Mesenchymal stem cell (in vitro differentiated cells and primary cell): Measurements from ENCODE around the gene NUDT10. TPM values are rescaled to one million over a fixed set of nuclear protein-coding genes. Genes with fewer than 3 reads are reported as not detected.
A peak's percentile ranks its signal among the peaks of the same experiment; 100 is the strongest.

ENCODE experiments used
- DNase-seq: peaks from one replicate; pipeline ENCODE4 v3.0.0-alpha.2; 2013
- H2AFZ ChIP-seq: one replicate; pipeline ENCODE4 v1.6.1; 2013; ENCODE audit warnings: low read depth, mild to moderate bottlenecking, control low read depth, inconsistent platforms, low read length, moderate library complexity
- H2AK5ac ChIP-seq: 2 replicates; pipeline ENCODE4 v1.6.1; 2013; ENCODE audit warnings: low read length, moderate library complexity, mild to moderate bottlenecking, inconsistent platforms; ENCODE audit not compliant: severe bottlenecking
- H2BK120ac ChIP-seq: one replicate; pipeline ENCODE4 v1.6.1; 2013; ENCODE audit warnings: low read depth, mild to moderate bottlenecking, inconsistent platforms, low read length, moderate library complexity
- H2BK12ac ChIP-seq, 2 experiments: one replicate each; pipeline ENCODE4 v1.6.1; 2013; ENCODE audit warnings: inconsistent platforms in 2 of 2, low read length in 2 of 2, mild to moderate bottlenecking in 2 of 2, moderate library complexity in 2 of 2, control low read depth in 1 of 2
- H2BK15ac ChIP-seq: one replicate; pipeline ENCODE4 v1.6.1; 2013; ENCODE audit warnings: mild to moderate bottlenecking, low read depth, inconsistent platforms; ENCODE audit not compliant: poor library complexity, severe bottlenecking
- H2BK5ac ChIP-seq: 2 replicates; pipeline ENCODE4 v1.6.1; 2013; ENCODE audit warnings: low read depth, mild to moderate bottlenecking, low read length, control low read depth, inconsistent platforms; ENCODE audit not compliant: poor library complexity, severe bottlenecking
- H3K14ac ChIP-seq, 2 experiments: one replicate each; pipeline ENCODE4 v1.6.1; 2013; ENCODE audit warnings: inconsistent platforms in 2 of 2, low read length in 2 of 2, control low read depth in 1 of 2, mild to moderate bottlenecking in 1 of 2, moderate library complexity in 1 of 2
- H3K18ac ChIP-seq, 2 experiments: one replicate each; pipeline ENCODE4 v1.6.1; 2013; ENCODE audit warnings: inconsistent platforms in 2 of 2, low read length in 2 of 2, control low read depth in 1 of 2, low read depth in 1 of 2, mild to moderate bottlenecking in 1 of 2
- H3K23ac ChIP-seq, 2 experiments: one replicate each; pipeline ENCODE4 v1.6.1; 2013; ENCODE audit warnings: inconsistent platforms in 2 of 2, low read length in 2 of 2, mild to moderate bottlenecking in 2 of 2, moderate library complexity in 2 of 2, control low read depth in 1 of 2
- H3K27ac ChIP-seq: 2 replicates; pipeline ENCODE4 v1.5.1; 2013; ENCODE audit warnings: mild to moderate bottlenecking, moderate library complexity, low read length, control low read depth, inconsistent platforms; ENCODE audit not compliant: poor library complexity, severe bottlenecking
- H3K27me3 ChIP-seq, 2 experiments: 2 replicates each; pipeline versions ENCODE4 v1.6.1 to v1.7.0; 2013; ENCODE audit warnings: low read length in 2 of 2, mild to moderate bottlenecking in 2 of 2, moderate library complexity in 2 of 2, control low read depth in 1 of 2, inconsistent platforms in 1 of 2; ENCODE audit not compliant: control insufficient read depth in 1 of 2, insufficient read depth in 1 of 2
- H3K36me3 ChIP-seq, 2 experiments: 2 replicates each; pipeline versions ENCODE4 v1.6.1 to v1.7.0; 2013; ENCODE audit warnings: low read length in 2 of 2, control low read depth in 1 of 2, inconsistent platforms in 1 of 2, low read depth in 1 of 2, mild to moderate bottlenecking in 1 of 2; ENCODE audit not compliant: insufficient read depth in 2 of 2, control insufficient read depth in 1 of 2
- H3K4ac ChIP-seq, 2 experiments: one replicate each; pipeline ENCODE4 v1.6.1; 2013; ENCODE audit warnings: inconsistent platforms in 2 of 2, low read length in 2 of 2, mild to moderate bottlenecking in 2 of 2, moderate library complexity in 2 of 2, control low read depth in 1 of 2, low read depth in 1 of 2
- H3K4me1 ChIP-seq: 2 replicates; pipeline ENCODE4 v1.6.1; 2013; ENCODE audit warnings: low read depth, low read length, control low read depth; ENCODE audit not compliant: control insufficient read depth, insufficient read depth
- H3K4me2 ChIP-seq: 2 replicates; pipeline ENCODE4 v1.6.1; 2013; ENCODE audit warnings: low read length, mild to moderate bottlenecking, inconsistent platforms; ENCODE audit not compliant: poor library complexity, severe bottlenecking
- H3K4me3 ChIP-seq, 2 experiments: 2 replicates each; pipeline versions ENCODE4 v1.5.1 to v1.7.0; 2013; ENCODE audit warnings: low read length in 2 of 2, mild to moderate bottlenecking in 2 of 2, control low read depth in 1 of 2, low read depth in 1 of 2; ENCODE audit not compliant: insufficient read depth in 1 of 2
- H3K79me1 ChIP-seq: replicated peaks from 2 replicates; pipeline ENCODE4 v1.6.1; 2013; ENCODE audit warnings: mild to moderate bottlenecking, control low read depth, low read length, inconsistent platforms; ENCODE audit not compliant: poor library complexity, severe bottlenecking
- H3K9ac ChIP-seq: 2 replicates; pipeline ENCODE4 v1.7.0; 2013; ENCODE audit warnings: mild to moderate bottlenecking, low read length, moderate library complexity
- H3K9me3 ChIP-seq: 2 replicates; pipeline ENCODE4 v1.7.0; 2013; ENCODE audit warnings: mild to moderate bottlenecking, low read length; ENCODE audit not compliant: control insufficient read depth
- H4K8ac ChIP-seq: one replicate; pipeline ENCODE4 v1.6.1; 2013; ENCODE audit warnings: inconsistent platforms, mild to moderate bottlenecking, low read length, moderate library complexity
- H4K91ac ChIP-seq: one replicate; pipeline ENCODE4 v1.6.1; 2013; ENCODE audit warnings: mild to moderate bottlenecking, low read length, inconsistent platforms
- WGBS: methylation state at CpG from one replicate; pipeline ENCODE4 v1.1.7; 2013; ENCODE audit warnings: mixed read lengths; 5-methylcytosine and 5-hydroxymethylcytosine counted together
- polyA plus RNA-seq, 2 experiments: library from polyadenylated mRNA; stranded (reverse); fragments of 200-250 nt; gene quantifications; one replicate each; pipeline ENCODE4 v1.2.3, GENCODE V29; 2013

NUDT10 gene
- polyA plus RNA-seq (2013, experiment 1 of 2): 0.15 TPM
- 0.16 TPM for polyA plus RNA-seq (2013, experiment 2 of 2)

DNA sequence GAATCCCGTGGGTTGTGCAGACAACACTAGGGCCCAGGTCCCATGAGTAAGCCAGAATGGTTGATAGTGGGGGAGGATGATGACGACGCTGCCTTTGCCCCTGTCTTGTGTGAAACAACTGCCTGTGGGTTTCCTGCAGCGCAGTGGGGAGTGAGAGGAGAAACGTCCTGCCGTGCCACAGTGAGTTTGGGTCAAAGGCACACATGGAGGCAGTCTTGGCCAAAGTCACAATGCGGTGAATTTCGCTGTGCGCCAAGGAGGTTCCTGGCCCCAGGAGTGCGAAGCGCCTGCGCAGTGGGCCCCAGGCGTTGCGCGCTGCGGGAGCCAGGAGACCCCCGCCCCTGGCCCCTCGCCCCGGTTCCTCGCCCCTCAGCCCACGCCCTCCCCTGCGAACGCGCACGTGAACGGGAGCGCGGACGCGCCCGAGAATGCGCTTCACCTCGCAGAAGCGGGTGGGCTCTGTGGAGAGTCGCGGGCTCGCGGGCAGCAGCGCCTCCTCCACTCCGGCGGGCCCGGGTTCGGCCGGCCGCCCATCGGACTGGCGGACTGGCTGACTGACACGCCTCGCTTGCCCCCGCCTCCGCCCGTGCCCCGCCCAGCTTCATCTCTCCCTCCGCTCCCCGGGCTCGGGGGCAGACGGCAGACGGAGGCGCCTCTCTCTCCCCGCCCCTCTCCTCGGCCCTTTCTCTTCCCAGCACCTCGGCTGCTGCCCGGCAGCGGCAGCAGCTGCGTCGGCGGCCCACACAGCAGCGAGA lies at the start of gene NUDT10:
TSS of gene NUDT10 (plus strand) at position 635 of the 755 bp plus-strand sequence. CDS start 144 bp downstream, outside the sequence.
- H2AK5ac ChIP-seq: no peak within 1 kb of the TSS
- peaks cover 4% of the 10 kb centered on the region for H3K4me1 ChIP-seq
- H2BK120ac ChIP-seq: no peak within 1 kb of the TSS
- H3K79me1 ChIP-seq: no peaks in the 10 kb centered on the region
- H2BK15ac ChIP-seq: no peak within 1 kb of the TSS
- no peaks in the 10 kb centered on the region for H3K36me3 ChIP-seq
- peak; percentile 12 for DNase-seq
- H3K9me3 ChIP-seq: no peaks in the 10 kb centered on the region
- H4K8ac ChIP-seq: no peak within 1 kb of the TSS
- peak within 1 kb of the TSS; percentile 39 for H2AFZ ChIP-seq
- no peak within 1 kb of the TSS for H3K4ac ChIP-seq
- no peak within 1 kb of the TSS for H2BK12ac ChIP-seq
- no peak within 1 kb of the TSS for H3K9ac ChIP-seq
- peaks cover 0 to 44% of the 10 kb centered on the region in 2 experiments for H3K27me3 ChIP-seq
- no peak within 1 kb of the TSS for H3K14ac ChIP-seq
- peak within 1 kb of the TSS; percentile 75 for H3K4me2 ChIP-seq
- peak within 1 kb of the TSS; percentile 55 to 63 for H3K4me3 ChIP-seq
- WGBS: under 1% methylated on average over 23 of the region's 68 CpGs
- no peak within 1 kb of the TSS for H3K27ac ChIP-seq
- H2BK5ac ChIP-seq: no peak within 1 kb of the TSS
- H3K18ac ChIP-seq: no peak within 1 kb of the TSS
- H3K23ac ChIP-seq: no peak within 1 kb of the TSS
- no peak within 1 kb of the TSS for H4K91ac ChIP-seq

DNA sequence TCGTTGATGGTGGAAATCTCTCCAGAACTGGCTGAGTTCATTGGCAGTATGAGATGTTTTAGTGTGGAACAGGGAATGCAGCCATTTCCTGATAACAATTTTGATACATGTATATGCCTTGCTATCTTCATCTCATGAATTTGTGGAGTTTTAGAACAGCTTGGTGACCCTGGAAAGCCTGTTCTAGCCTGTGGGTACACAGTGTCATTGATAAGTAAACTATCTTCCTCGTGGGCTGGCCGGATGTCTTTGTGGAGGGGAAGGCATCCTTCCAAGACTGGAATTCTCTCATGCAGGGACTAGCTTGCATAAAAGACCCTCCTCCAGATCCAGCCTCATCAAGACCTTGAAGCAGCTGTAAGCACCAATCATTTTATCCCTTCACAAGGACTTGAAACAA lies 40.2 kb upstream of the NUDT10 start:
- Histone ChIP-seq H3K9me3 (no peaks in the 10 kb centered on the region), H3K9ac (no peak overlapping the region), H2BK12ac (no peak overlapping the region), H3K4ac (no peak overlapping the region), H3K4me3 (no peak overlapping the region), H3K4me1 (no peaks in the 10 kb centered on the region), H3K27ac (no peak overlapping the region), H3K14ac (no peak overlapping the region), H2BK5ac (no peak overlapping the region), H4K91ac (no peak overlapping the region), H2AK5ac (no peak overlapping the region), H3K27me3 (peaks cover 0 to 3% of the 10 kb centered on the region in 2 experiments), H3K4me2 (no peak overlapping the region), H2AFZ (no peak overlapping the region), H2BK120ac (no peak overlapping the region), H2BK15ac (no peak overlapping the region), H3K23ac (no peak overlapping the region), H3K18ac (no peak overlapping the region), H3K79me1 (no peaks in the 10 kb centered on the region), H4K8ac (no peak overlapping the region), H3K36me3 (no peaks in the 10 kb centered on the region)
- WGBS: 83% methylated on average over 2 of the region's 3 CpGs
- DNase-seq: no peak

DNA sequence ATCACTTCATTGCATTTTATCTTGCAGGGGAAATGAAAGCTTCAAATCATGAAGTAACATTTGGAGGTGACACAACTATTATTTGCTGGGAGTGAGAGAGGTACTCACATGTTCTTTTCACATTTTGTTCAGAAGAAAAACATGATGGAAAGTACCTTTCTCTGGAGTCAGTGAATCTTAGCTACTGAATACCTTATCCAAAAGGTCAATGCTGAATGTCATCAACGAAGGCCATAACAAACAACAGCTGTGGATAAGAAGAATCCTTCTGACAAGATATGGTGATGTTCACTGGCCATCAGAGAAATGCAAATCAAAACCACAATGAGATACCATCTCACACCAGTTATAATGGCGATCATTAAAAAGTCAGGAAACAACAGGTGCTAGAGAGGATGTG lies 36.5 kb upstream of the NUDT10 start:
- no peak overlapping the region for H3K27ac ChIP-seq
- no peak overlapping the region for H2BK5ac ChIP-seq
- no peak overlapping the region for H3K14ac ChIP-seq
- H4K8ac ChIP-seq: no peak overlapping the region
- H2BK120ac ChIP-seq: no peak overlapping the region
- no CpG with 5 or more reads among the region's 2 CpGs for WGBS
- H3K4ac ChIP-seq: no peak overlapping the region
- no peaks in the 10 kb centered on the region for H3K79me1 ChIP-seq
- H2BK12ac ChIP-seq: no peak overlapping the region
- H2AFZ ChIP-seq: no peak overlapping the region
- peaks cover 0 to 5% of the 10 kb centered on the region in 2 experiments for H3K27me3 ChIP-seq
- no peaks in the 10 kb centered on the region for H3K9me3 ChIP-seq
- no peak overlapping the region for H3K9ac ChIP-seq
- no peaks in the 10 kb centered on the region for H3K36me3 ChIP-seq
- H3K4me3 ChIP-seq: no peak overlapping the region
- H2AK5ac ChIP-seq: no peak overlapping the region
- no peak overlapping the region for H4K91ac ChIP-seq
- DNase-seq: no peak
- H3K4me1 ChIP-seq: no peaks in the 10 kb centered on the region
- no peak overlapping the region for H3K18ac ChIP-seq
- no peak overlapping the region for H3K23ac ChIP-seq
- H3K4me2 ChIP-seq: no peak overlapping the region
- H2BK15ac ChIP-seq: no peak overlapping the region

DNA sequence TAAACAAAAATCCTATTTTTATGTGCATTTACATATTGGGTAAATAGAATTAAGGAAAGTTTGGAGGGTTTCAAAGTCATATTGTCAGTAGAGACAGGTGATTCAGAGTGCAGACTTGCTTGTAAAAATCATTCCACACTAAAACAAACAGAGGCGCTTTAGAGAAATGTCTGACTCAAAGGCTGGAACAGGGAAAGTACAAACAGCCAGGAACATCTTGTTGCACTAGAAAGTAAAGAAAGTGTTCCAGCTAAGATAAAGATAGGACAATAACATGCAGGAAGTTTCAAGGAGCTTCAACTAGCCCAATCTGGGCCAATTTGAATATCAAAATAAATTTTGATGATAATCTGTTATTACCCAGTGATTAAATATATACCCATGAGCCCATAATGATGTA lies 16.4 kb upstream of the NUDT10 start:
- no peak overlapping the region for H3K9ac ChIP-seq
- no peaks in the 10 kb centered on the region for H3K36me3 ChIP-seq
- H3K79me1 ChIP-seq: no peaks in the 10 kb centered on the region
- no peak overlapping the region for H3K23ac ChIP-seq
- no peak overlapping the region for H3K27ac ChIP-seq
- H3K4me1 ChIP-seq: no peaks in the 10 kb centered on the region
- H3K9me3 ChIP-seq: peaks cover 4% of the 10 kb centered on the region
- no peak overlapping the region for H3K18ac ChIP-seq
- H2AFZ ChIP-seq: no peak overlapping the region
- no peak overlapping the region for H4K8ac ChIP-seq
- DNase-seq: no peak
- H3K4ac ChIP-seq: no peak overlapping the region
- no peak overlapping the region for H2AK5ac ChIP-seq
- H2BK120ac ChIP-seq: no peak overlapping the region
- H2BK15ac ChIP-seq: no peak overlapping the region
- no peak overlapping the region for H3K4me3 ChIP-seq
- no peak overlapping the region for H4K91ac ChIP-seq
- no CpG with 5 or more reads among the region's 1 CpG for WGBS
- no peak overlapping the region for H3K4me2 ChIP-seq
- no peak overlapping the region for H2BK5ac ChIP-seq
- H3K27me3 ChIP-seq: peaks cover 0 to 7% of the 10 kb centered on the region in 2 experiments
- no peak overlapping the region for H3K14ac ChIP-seq
- H2BK12ac ChIP-seq: no peak overlapping the region
